HepG2 (cell line): ENCODE data around the gene MILR1. TPM values are rescaled to one million over a fixed set of nuclear protein-coding genes. Genes with fewer than 3 reads are reported as not detected.

Source experiments
- ATM ChIP-seq: fragments of 450-650 bp; IDR thresholded peaks from 2 replicates; pipeline ENCODE4 v1.7.1; 2017; ENCODE audit warnings: mild to moderate bottlenecking, borderline replicate concordance
- HNRNPL ChIP-seq: fragments of 200-400 bp; formaldehyde crosslinking; IDR thresholded peaks from 2 replicates; pipeline ENCODE4 v1.6.1; 2017; ENCODE audit warnings: mild to moderate bottlenecking, low read depth, low read length
- JUND ChIP-seq: sonication (generic); formaldehyde crosslinking; IDR thresholded peaks from 2 replicates; pipeline ENCODE4 v1.8.0; 2022; ENCODE audit warnings: mild to moderate bottlenecking, missing genetic modification reagents
- KAT7 ChIP-seq: IDR thresholded peaks from 2 replicates; pipeline ENCODE4 v1.6.1; 2018; ENCODE audit warnings: borderline replicate concordance, missing compliant biosample characterization
- KLF15 ChIP-seq: sonication (generic); formaldehyde crosslinking; IDR thresholded peaks from 2 replicates; pipeline ENCODE4 v1.8.1; 2023; ENCODE audit warnings: borderline replicate concordance, mild to moderate bottlenecking, inconsistent platforms, missing genetic modification reagents, mixed read lengths
- MEIS1 ChIP-seq: sonication (generic); formaldehyde crosslinking; IDR thresholded peaks from 2 replicates; pipeline ENCODE4 v1.9.0; 2021; ENCODE audit warnings: mild to moderate bottlenecking, missing genetic modification reagents, moderate library complexity, borderline replicate concordance
- PAF1 ChIP-seq: IDR thresholded peaks from 2 replicates; pipeline ENCODE4 v1.6.1; 2016; ENCODE audit warnings: missing genetic modification reagents, missing compliant biosample characterization
- SKI ChIP-seq: fragments of 450-650 bp; IDR thresholded peaks from one replicate; pipeline ENCODE4 v1.6.1; 2018; ENCODE audit warnings: mild to moderate bottlenecking; ENCODE audit not compliant: partially characterized antibody
- TAF15 ChIP-seq: fragments of 200-400 bp; formaldehyde crosslinking; IDR thresholded peaks from one replicate; pipeline ENCODE4 v1.6.1; 2018; ENCODE audit warnings: mild to moderate bottlenecking, low read depth, low read length; ENCODE audit not compliant: poor library complexity, severe bottlenecking
- ZFX ChIP-seq: sonication (generic); formaldehyde crosslinking; IDR thresholded peaks from 2 replicates; pipeline ENCODE4 v1.4.0; 2020; ENCODE audit warnings: mild to moderate bottlenecking, low read depth, missing genetic modification reagents, moderate library complexity
- ZNF30 ChIP-seq: sonication (generic); formaldehyde crosslinking; IDR thresholded peaks from 2 replicates; pipeline ENCODE4 v1.5.0; 2020; ENCODE audit warnings: mild to moderate bottlenecking, missing genetic modification reagents
- ZNF329 ChIP-seq: sonication (generic); formaldehyde crosslinking; IDR thresholded peaks from 2 replicates; pipeline ENCODE4 v1.9.0; 2021; ENCODE audit warnings: low read depth, mild to moderate bottlenecking, missing genetic modification reagents
- polyA plus RNA-seq, 8 experiments: library from polyadenylated mRNA; depleted of rRNA in 3 of 8; stranded (reverse) in 7 of 8; unstranded in 1 of 8; fragments of >200 nt; fragmentation: Illumina TruSeq in 4 of 8; extraction: Trizol in 4 of 8; gene quantifications; 2 replicates each; pipeline versions ENCODE4 v1.2.1 to v1.2.3, GENCODE V29; 2011 to 2016; ENCODE audit warnings: low read depth in 4 of 8, missing spikeins in 1 of 8, mixed read lengths in 1 of 8; ENCODE audit not compliant: insufficient read depth in 1 of 8
- total RNA-seq, 5 experiments: library from RNA; depleted of rRNA; stranded (reverse); fragments of >200 nt; fragmentation: Illumina TruSeq; extraction: Trizol; gene quantifications; 2 replicates each; pipeline ENCODE4 v1.2.3, GENCODE V29; 2016; ENCODE audit warnings: low read depth in 1 of 5
- TF ChIP-seq, protein P1 (sequence below): sonication (generic); formaldehyde crosslinking; IDR thresholded peaks from 2 replicates; pipeline ENCODE4 v1.8.0; 2022; ENCODE audit warnings: mild to moderate bottlenecking, missing genetic modification reagents; ENCODE audit not compliant: insufficient replicate concordance
- TF ChIP-seq, protein P2 (sequence below): IDR thresholded peaks from 2 replicates; pipeline ENCODE4 v1.6.1; 2016; ENCODE audit warnings: control low read depth
- TF ChIP-seq, protein P3 (sequence below): sonication (generic); formaldehyde crosslinking; IDR thresholded peaks from 2 replicates; pipeline ENCODE4 v1.4.0; 2020; ENCODE audit warnings: missing genetic modification reagents
- TF ChIP-seq, protein P4 (sequence below): sonication (generic); formaldehyde crosslinking; IDR thresholded peaks from 2 replicates; pipeline ENCODE4 v1.4.0; 2020; ENCODE audit warnings: mild to moderate bottlenecking, low read depth, missing genetic modification reagents
- TF ChIP-seq, protein P5 (sequence below): IDR thresholded peaks from 2 replicates; pipeline ENCODE4 v1.6.1; 2016; ENCODE audit warnings: missing biosample characterization, missing genetic modification reagents, low read depth

The MILR1 gene
- total and polyA plus RNA-seq, 2 of the 13 experiments (the other 11 are each of a cell fraction or from before 2014, with no cell fraction given), result 0.27 to 1.7 TPM

DNA sequence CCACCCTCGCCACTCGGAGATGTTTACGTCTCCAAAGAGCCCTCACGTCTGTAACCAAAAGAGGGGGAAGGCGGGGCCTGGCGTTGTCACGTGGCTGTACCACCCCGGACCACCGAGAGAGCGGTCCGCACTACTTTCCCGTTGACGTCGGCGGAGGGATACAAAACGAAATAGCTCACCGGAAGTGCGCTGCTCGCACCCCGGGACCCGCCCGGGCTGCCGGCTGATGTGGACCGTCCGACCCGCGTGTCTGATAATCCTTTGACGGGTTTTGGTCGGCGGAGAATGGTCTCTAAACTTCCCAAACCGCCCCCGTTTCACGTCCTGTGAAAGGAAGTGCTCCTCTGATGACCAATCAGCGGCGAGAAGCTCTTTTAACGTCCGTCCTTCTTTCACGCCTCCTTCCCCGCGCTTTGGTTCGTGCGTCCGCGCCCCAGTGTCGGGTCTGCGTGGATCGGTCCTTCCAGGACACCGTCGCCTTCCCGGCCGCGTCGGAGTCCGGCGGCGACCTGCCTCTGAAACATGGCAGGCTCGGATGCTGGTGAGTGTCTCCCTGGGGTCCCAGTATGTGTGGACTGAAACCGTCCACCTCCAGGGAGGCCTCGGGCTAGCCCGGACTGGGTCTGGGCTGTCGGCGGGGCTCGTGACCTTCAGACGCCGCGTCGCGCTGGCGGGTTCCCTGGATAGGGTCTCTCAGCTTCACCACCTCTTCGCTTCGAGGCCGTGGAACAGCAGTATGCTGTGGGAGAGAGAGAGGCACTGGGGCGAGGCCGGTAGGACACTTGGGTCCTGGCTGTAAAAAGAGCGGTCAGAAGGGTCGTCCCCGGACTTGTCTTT is 57.9 kb downstream of the MILR1 start, which contains the start of gene CEP95 (continued):
- TF ChIP-seq, protein P1, sequence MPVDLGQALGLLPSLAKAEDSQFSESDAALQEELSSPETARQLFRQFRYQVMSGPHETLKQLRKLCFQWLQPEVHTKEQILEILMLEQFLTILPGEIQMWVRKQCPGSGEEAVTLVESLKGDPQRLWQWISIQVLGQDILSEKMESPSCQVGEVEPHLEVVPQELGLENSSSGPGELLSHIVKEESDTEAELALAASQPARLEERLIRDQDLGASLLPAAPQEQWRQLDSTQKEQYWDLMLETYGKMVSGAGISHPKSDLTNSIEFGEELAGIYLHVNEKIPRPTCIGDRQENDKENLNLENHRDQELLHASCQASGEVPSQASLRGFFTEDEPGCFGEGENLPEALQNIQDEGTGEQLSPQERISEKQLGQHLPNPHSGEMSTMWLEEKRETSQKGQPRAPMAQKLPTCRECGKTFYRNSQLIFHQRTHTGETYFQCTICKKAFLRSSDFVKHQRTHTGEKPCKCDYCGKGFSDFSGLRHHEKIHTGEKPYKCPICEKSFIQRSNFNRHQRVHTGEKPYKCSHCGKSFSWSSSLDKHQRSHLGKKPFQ (CRISPR knock-in tag), result no peak
- TF ChIP-seq JUND (CRISPR knock-in tag), result no peak
- TF ChIP-seq HNRNPL, result peak; percentile 61; the same call in 1 of the 2 replicates
- TF ChIP-seq PAF1, result no peak
- TF ChIP-seq, protein P2, sequence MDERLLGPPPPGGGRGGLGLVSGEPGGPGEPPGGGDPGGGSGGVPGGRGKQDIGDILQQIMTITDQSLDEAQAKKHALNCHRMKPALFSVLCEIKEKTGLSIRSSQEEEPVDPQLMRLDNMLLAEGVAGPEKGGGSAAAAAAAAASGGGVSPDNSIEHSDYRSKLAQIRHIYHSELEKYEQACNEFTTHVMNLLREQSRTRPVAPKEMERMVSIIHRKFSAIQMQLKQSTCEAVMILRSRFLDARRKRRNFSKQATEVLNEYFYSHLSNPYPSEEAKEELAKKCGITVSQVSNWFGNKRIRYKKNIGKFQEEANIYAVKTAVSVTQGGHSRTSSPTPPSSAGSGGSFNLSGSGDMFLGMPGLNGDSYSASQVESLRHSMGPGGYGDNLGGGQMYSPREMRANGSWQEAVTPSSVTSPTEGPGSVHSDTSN (CRISPR knock-in tag), result no peak
- TF ChIP-seq MEIS1 (CRISPR knock-in tag), result peak; percentile 96
- no peak for TF ChIP-seq ZNF30 (CRISPR knock-in tag)
- peak; percentile 30 for TF ChIP-seq TAF15
- TF ChIP-seq, protein P3, sequence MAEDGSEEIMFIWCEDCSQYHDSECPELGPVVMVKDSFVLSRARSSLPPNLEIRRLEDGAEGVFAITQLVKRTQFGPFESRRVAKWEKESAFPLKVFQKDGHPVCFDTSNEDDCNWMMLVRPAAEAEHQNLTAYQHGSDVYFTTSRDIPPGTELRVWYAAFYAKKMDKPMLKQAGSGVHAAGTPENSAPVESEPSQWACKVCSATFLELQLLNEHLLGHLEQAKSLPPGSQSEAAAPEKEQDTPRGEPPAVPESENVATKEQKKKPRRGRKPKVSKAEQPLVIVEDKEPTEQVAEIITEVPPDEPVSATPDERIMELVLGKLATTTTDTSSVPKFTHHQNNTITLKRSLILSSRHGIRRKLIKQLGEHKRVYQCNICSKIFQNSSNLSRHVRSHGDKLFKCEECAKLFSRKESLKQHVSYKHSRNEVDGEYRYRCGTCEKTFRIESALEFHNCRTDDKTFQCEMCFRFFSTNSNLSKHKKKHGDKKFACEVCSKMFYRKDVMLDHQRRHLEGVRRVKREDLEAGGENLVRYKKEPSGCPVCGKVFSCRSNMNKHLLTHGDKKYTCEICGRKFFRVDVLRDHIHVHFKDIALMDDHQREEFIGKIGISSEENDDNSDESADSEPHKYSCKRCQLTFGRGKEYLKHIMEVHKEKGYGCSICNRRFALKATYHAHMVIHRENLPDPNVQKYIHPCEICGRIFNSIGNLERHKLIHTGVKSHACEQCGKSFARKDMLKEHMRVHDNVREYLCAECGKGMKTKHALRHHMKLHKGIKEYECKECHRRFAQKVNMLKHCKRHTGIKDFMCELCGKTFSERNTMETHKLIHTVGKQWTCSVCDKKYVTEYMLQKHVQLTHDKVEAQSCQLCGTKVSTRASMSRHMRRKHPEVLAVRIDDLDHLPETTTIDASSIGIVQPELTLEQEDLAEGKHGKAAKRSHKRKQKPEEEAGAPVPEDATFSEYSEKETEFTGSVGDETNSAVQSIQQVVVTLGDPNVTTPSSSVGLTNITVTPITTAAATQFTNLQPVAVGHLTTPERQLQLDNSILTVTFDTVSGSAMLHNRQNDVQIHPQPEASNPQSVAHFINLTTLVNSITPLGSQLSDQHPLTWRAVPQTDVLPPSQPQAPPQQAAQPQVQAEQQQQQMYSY (CRISPR knock-in tag), result peak; percentile 82
- TF ChIP-seq KLF15 (CRISPR knock-in tag), result peak; percentile 42; the same call in 1 of the 2 replicates
- TF ChIP-seq, protein P4, sequence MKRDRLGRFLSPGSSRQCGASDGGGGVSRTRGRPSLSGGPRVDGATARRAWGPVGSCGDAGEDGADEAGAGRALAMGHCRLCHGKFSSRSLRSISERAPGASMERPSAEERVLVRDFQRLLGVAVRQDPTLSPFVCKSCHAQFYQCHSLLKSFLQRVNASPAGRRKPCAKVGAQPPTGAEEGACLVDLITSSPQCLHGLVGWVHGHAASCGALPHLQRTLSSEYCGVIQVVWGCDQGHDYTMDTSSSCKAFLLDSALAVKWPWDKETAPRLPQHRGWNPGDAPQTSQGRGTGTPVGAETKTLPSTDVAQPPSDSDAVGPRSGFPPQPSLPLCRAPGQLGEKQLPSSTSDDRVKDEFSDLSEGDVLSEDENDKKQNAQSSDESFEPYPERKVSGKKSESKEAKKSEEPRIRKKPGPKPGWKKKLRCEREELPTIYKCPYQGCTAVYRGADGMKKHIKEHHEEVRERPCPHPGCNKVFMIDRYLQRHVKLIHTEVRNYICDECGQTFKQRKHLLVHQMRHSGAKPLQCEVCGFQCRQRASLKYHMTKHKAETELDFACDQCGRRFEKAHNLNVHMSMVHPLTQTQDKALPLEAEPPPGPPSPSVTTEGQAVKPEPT, result peak; percentile 87; the same call in 1 of the 2 replicates
- TF ChIP-seq, protein P5, sequence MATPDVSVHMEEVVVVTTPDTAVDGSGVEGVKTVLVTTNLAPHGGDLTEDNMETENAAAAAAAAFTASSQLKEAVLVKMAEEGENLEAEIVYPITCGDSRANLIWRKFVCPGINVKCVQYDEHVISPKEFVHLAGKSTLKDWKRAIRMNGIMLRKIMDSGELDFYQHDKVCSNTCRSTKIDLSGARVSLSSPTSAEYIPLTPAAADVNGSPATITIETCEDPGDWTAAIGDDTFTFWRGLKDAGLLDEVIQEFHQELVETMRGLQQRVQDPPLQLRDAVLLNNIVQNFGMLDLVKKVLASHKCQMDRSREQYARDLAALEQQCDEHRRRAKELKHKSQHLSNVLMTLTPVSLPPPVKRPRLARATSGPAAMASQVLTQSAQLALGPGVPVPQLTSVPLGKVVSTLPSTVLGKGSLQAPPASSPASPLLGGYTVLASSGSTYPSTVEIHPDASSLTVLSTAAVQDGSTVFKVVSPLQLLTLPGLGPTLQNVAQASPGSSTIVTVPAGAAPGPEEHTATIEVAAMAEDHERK (CRISPR knock-in tag), result peak; percentile 82
- TF ChIP-seq ZNF329 (CRISPR knock-in tag), result no peak
- peak; percentile 45 for TF ChIP-seq KAT7
- no peak for TF ChIP-seq ATM
- peak; percentile 77 for TF ChIP-seq SKI
- TF ChIP-seq ZFX (CRISPR knock-in tag), result peak; percentile 77
